Osteocyte (in vitro differentiated cells): ENCODE measurements around the gene TAS2R19. TPM values are rescaled to one million over a fixed set of nuclear protein-coding genes. Genes with fewer than 3 reads are reported as not detected.
"Not testable (repeated sequence)": the region's sequence is repeated elsewhere in the genome, so short reads cannot be mapped to it uniquely, and the experiment has no call there.

Source experiments
- DNase-seq: peaks from one replicate; pipeline ENCODE4 v3.0.0; 2021; ENCODE audit warnings: mixed read lengths; ENCODE audit not compliant: unreplicated experiment; ENCODE audit errors: extremely low spot score
- H3K27ac Mint-ChIP-seq: one replicate; pipeline ENCODE4 v1.8.0; 2021; ENCODE audit warnings: mild to moderate bottlenecking, mixed read lengths; ENCODE audit not compliant: unreplicated experiment
- H3K27me3 Mint-ChIP-seq: one replicate; pipeline ENCODE4 v1.8.0; 2021; ENCODE audit warnings: mixed read lengths; ENCODE audit not compliant: unreplicated experiment
- H3K36me3 Mint-ChIP-seq: one replicate; pipeline ENCODE4 v1.8.0; 2021; ENCODE audit warnings: mixed read lengths; ENCODE audit not compliant: unreplicated experiment
- H3K4me1 Mint-ChIP-seq: one replicate; pipeline ENCODE4 v1.8.0; 2021; ENCODE audit warnings: mixed read lengths; ENCODE audit not compliant: unreplicated experiment
- H3K4me3 Mint-ChIP-seq: one replicate; pipeline ENCODE4 v1.8.0; 2021; ENCODE audit warnings: mild to moderate bottlenecking, moderate library complexity, mixed read lengths; ENCODE audit not compliant: unreplicated experiment
- H3K9me3 Mint-ChIP-seq: one replicate; pipeline ENCODE4 v1.8.0; 2021; ENCODE audit warnings: mixed read lengths; ENCODE audit not compliant: unreplicated experiment
- long read RNA-seq: library from polyadenylated mRNA; unstranded; transcript quantifications from one replicate; pipeline ENCODE4 v2.0.0, GENCODE V29; 2021
- total RNA-seq: library from RNA; stranded (reverse); gene quantifications from 2 replicates; pipeline ENCODE4 v1.2.1, GENCODE V29; 2021
- TF ChIP-seq, protein P1 (sequence below): fragments of 200-600 bp; sonication (generic); IDR thresholded peaks from 2 replicates; pipeline ENCODE4 v1.5.0; 2021; ENCODE audit warnings: antibody characterized with exemption, mild to moderate bottlenecking, moderate library complexity

Gene TAS2R19, protein sequence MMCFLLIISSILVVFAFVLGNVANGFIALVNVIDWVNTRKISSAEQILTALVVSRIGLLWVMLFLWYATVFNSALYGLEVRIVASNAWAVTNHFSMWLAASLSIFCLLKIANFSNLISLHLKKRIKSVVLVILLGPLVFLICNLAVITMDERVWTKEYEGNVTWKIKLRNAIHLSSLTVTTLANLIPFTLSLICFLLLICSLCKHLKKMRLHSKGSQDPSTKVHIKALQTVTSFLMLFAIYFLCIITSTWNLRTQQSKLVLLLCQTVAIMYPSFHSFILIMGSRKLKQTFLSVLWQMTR
- total RNA-seq: 3.7 and 5.2 TPM in 2 replicates
- long read RNA-seq: 0 reads

DNA sequence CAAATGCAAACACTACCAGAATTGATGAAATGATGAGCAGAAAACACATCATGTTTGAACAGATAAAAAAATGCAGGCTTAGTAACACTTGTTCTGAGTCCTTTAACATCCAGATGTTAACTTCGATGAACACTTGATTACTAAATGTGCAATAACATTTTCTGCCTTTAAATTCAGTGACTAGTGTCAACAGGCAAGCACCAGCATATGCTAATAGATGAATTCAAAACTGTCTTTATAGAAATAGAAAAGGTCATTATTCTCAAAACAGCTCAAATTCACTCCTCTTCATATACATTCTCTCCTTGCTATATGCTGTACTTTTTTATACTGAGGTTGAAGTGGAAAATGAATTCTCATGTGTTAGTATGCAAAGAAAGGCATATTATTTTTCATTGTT is at the start of gene TAS2R19:
Gene TAS2R19 (minus strand): TSS at position 101 of the 400 bp plus-strand sequence. CDS start 49 bp downstream, at position 52.
- H3K9me3 Mint-ChIP-seq: peaks cover 18% of the 10 kb centered on the region
- no peak for DNase-seq
- TF ChIP-seq, protein P1, sequence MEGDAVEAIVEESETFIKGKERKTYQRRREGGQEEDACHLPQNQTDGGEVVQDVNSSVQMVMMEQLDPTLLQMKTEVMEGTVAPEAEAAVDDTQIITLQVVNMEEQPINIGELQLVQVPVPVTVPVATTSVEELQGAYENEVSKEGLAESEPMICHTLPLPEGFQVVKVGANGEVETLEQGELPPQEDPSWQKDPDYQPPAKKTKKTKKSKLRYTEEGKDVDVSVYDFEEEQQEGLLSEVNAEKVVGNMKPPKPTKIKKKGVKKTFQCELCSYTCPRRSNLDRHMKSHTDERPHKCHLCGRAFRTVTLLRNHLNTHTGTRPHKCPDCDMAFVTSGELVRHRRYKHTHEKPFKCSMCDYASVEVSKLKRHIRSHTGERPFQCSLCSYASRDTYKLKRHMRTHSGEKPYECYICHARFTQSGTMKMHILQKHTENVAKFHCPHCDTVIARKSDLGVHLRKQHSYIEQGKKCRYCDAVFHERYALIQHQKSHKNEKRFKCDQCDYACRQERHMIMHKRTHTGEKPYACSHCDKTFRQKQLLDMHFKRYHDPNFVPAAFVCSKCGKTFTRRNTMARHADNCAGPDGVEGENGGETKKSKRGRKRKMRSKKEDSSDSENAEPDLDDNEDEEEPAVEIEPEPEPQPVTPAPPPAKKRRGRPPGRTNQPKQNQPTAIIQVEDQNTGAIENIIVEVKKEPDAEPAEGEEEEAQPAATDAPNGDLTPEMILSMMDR: no peak
- no peaks in the 10 kb centered on the region for H3K4me1 Mint-ChIP-seq
- peaks cover 26% of the 10 kb centered on the region for H3K36me3 Mint-ChIP-seq
- no peak within 1 kb of the TSS for H3K4me3 Mint-ChIP-seq
- H3K27ac Mint-ChIP-seq: no peak within 1 kb of the TSS
- no peaks in the 10 kb centered on the region for H3K27me3 Mint-ChIP-seq

DNA sequence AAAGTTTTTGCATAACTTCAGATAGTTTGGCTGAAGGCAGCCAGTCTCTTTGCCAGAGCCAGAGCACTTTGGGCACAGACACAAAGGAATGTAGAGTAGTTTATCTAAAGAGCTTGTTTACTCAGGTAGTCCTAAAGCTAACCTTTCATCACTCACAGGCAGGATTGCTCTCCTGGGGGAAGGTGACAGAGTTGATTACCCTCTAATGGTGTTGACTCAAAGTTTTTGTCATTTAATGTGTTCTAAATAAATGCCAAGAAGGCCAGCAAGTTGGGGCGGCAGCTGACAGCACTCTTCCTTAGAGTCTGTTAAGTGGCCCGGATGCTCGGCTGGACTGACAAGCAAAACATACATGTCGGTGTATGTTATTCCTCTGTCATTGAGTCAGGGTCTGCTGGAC is 49.0 kb upstream of the TAS2R19 start:
- Mint-ChIP-seq H3K4me1 (peaks cover 5% of the 10 kb centered on the region), H3K9me3 (peaks cover 3% of the 10 kb centered on the region), H3K27me3 (no peaks in the 10 kb centered on the region), H3K27ac (no peak overlapping the region), H3K36me3 (peaks cover 6% of the 10 kb centered on the region), H3K4me3 (no peak overlapping the region)
- no peak for DNase-seq
- TF ChIP-seq, protein P1: no peak

DNA sequence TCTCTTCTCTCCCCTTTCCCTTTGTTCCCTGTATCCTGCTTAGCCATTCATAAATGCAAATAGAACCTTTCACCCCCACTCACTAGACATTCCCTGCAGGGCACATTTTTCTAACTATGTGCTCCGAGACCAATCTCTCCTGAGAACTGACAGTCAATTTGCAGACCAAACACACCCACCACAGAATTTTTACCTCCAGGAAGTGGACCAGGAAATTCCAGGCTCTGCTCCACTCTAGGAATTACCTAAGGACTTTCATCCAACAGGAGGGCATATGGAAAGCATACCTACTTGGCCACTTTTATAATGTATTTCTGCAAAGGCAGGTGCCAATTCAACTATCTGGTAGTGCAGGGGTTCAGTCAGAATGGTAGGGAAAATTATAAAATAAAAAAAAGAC is 48.6 kb upstream of the TAS2R19 start:
- TF ChIP-seq, protein P1: no peak
- Mint-ChIP-seq H3K27ac (no peak overlapping the region), H3K27me3 (no peaks in the 10 kb centered on the region), H3K36me3 (peaks cover 6% of the 10 kb centered on the region), H3K4me1 (peaks cover 5% of the 10 kb centered on the region), H3K9me3 (peaks cover 3% of the 10 kb centered on the region), H3K4me3 (no peak overlapping the region)
- DNase-seq: no peak

DNA sequence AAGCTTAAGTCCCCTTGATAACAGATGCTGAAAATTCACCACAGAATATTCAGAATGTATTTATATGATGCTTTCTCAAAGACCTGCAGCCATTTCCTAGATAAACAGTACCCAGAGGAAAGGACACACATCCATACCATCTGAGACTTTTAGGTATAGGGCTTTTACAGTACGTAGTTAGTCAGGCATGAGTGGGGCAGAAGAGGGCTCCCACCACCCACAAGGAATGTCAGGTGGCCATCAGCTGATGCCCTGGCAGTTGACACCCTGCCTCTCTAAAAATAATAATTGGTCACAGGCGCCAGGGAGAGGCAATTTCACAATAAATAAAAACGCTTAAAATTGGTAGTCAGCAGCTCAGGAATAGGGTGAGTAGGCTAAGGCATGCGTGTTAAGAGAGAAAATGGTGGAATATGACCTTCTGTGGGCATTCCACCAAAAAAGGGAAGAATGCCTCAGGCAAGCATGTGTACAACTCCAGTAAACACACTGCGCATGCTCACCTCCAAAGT is 47.5 kb upstream of the TAS2R19 start:
- Mint-ChIP-seq H3K27me3 (no peaks in the 10 kb centered on the region), H3K36me3 (peaks cover 10% of the 10 kb centered on the region), H3K9me3 (peaks cover 11% of the 10 kb centered on the region), H3K27ac (no peak overlapping the region), H3K4me1 (peaks cover 5% of the 10 kb centered on the region), H3K4me3 (no peak overlapping the region)
- DNase-seq: no peak
- TF ChIP-seq, protein P1: no peak

DNA sequence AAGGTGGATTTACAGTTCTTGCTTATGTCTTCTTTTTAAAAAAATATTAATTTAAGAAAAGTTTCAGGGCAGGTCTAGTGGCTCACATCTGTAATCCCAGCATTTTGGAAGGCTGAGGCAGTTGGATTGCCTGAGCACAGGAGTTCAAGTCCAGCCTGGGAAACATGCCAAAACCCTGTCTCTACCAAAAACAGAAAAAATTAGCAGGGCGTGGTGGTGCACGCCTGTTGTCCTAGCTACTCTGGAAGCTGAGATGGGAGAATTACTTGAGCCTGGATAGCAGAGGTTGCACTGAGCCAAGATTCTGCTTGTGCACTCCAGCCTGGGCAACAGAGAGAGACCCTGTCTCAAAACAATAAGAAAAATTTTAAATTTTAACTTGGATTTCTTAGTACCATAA is 45.1 kb upstream of the TAS2R19 start:
- TF ChIP-seq, protein P1: no peak
- Mint-ChIP-seq H3K36me3 (peaks cover 10% of the 10 kb centered on the region), H3K4me1 (peaks cover 5% of the 10 kb centered on the region), H3K9me3 (peaks cover 11% of the 10 kb centered on the region), H3K27me3 (no peaks in the 10 kb centered on the region), H3K4me3 (no peak overlapping the region), H3K27ac (no peak overlapping the region)
- DNase-seq: no peak

DNA sequence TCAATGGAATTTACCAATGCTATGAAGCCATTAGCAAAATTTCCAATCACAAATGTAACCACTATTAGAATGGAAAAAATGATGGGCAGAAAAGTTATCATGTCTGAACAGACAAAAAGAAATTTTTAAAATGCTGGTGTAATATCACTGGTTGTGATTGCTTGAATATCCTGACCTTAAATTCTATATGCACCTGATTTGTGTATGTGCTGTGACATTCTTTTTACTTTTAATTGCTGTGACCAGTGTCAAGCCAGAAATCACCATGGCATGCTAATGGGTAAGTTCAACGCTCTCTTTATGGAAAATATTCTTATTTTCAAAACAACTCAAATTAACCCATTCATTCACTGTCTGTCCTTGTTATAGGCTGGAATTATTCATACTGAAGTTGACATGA is 39.8 kb upstream of the TAS2R19 start, which contains the start of gene TAS2R46:
Gene TAS2R46 (minus strand): TSS at position 101 of the 400 bp plus-strand sequence. CDS start 0 bp downstream, at position 101.
- H3K4me3 Mint-ChIP-seq, H3K36me3 Mint-ChIP-seq, H3K9me3 Mint-ChIP-seq, DNase-seq, H3K27ac Mint-ChIP-seq, H3K4me1 Mint-ChIP-seq, H3K27me3 Mint-ChIP-seq: not testable (repeated sequence)
